Upper lobe of left lung (tissue), 4 donors: Measurements from ENCODE around the gene PPP1R13B.

Experiments used
- CTCF ChIP-seq, 6 experiments: fragments of 450-650 bp in 4 of 6; fragments of 200-600 bp in 2 of 6; sonication (generic) in 2 of 6; IDR thresholded peaks; one replicate each; pipeline ENCODE4 v1.5.1; 2016 to 2019; ENCODE audit warnings: antibody characterized with exemption in 6 of 6
- POLR2AphosphoS5 ChIP-seq, 2 donors: sonication (generic); formaldehyde crosslinking; IDR thresholded peaks; one replicate each; pipeline ENCODE4 v1.5.1; 2017; ENCODE audit warnings: antibody characterized with exemption in 2 of 2

- TF ChIP-seq CTCF (IDR thresholded peaks at IDR 0.05): no peak
- peak; percentile 36 to 37 for TF ChIP-seq POLR2AphosphoS5 (IDR thresholded peaks at IDR 0.05)
These were observed 34.2 kb upstream of the PPP1R13B start for GRCh38 chr14:103881268-103882201.
